ENCODE results near the gene SLC2A1.
"Not testable (repeated sequence)": the region's sequence is repeated elsewhere in the genome, so short reads cannot be mapped to it uniquely, and the experiment has no call there.

The SLC2A1 gene

GRCh38 chr1:42929434-42930177, 29.1 kb downstream of the SLC2A1 start:
- DNase-seq (ENCODE audit: low read depth in 2 of 2) = no peak

- DNase-seq (ENCODE audit: low read depth in 2 of 2) = no peak
These were observed 29.8 kb downstream of the SLC2A1 start for GRCh38 chr1:42928859-42929258.

- no peak for DNase-seq (ENCODE audit: low read depth in 2 of 2)
These were observed 30.7 kb downstream of the SLC2A1 start for GRCh38 chr1:42927920-42928505.

GRCh38 chr1:42927274-42927841, 31.3 kb downstream of the SLC2A1 start:
- DNase-seq (ENCODE audit: low read depth in 2 of 2) = no peak

- no peak for DNase-seq (ENCODE audit: low read depth in 2 of 2)
These were observed 31.8 kb downstream of the SLC2A1 start for GRCh38 chr1:42926879-42927242.

GRCh38 chr1:42926235-42926878, 32.3 kb downstream of the SLC2A1 start:
- DNase-seq (ENCODE audit: low read depth in 2 of 2) = no peak

- no peak for DNase-seq (ENCODE audit: low read depth in 2 of 2)
These were observed 33.6 kb downstream of the SLC2A1 start for GRCh38 chr1:42924851-42925760.

GRCh38 chr1:42924082-42924850, 34.4 kb downstream of the SLC2A1 start:
- peak; percentile 80 to 85 for DNase-seq (ENCODE audit: low read depth in 2 of 2)

- DNase-seq (ENCODE audit: low read depth in 2 of 2) = no peak
These were observed 35.1 kb downstream of the SLC2A1 start for GRCh38 chr1:42923367-42924081.

- no peak for DNase-seq (ENCODE audit: low read depth in 2 of 2)
These were observed 35.8 kb downstream of the SLC2A1 start for GRCh38 chr1:42922687-42923366.

GRCh38 chr1:42921769-42922168, 36.9 kb downstream of the SLC2A1 start:
- DNase-seq (ENCODE audit: low read depth in 2 of 2) = no peak

GRCh38 chr1:42919651-42920050, 39.0 kb downstream of the SLC2A1 start:
- not testable (repeated sequence) for DNase-seq (ENCODE audit: low read depth in 2 of 2)

- DNase-seq (ENCODE audit: low read depth in 2 of 2) = no peak
These were observed 41.5 kb downstream of the SLC2A1 start for GRCh38 chr1:42917241-42917495.

GRCh38 chr1:42915456-42915855, 43.2 kb downstream of the SLC2A1 start:
- no peak for DNase-seq (ENCODE audit: low read depth in 2 of 2)

GRCh38 chr1:42914092-42914627, 44.5 kb downstream of the SLC2A1 start:
- no peak for DNase-seq (ENCODE audit: low read depth in 2 of 2)

- DNase-seq (ENCODE audit: low read depth in 2 of 2) = no peak
These were observed 45.1 kb downstream of the SLC2A1 start for GRCh38 chr1:42913426-42914091.

- DNase-seq (ENCODE audit: low read depth in 2 of 2) = no peak
These were observed 47.7 kb downstream of the SLC2A1 start for GRCh38 chr1:42910985-42911384.

GRCh38 chr1:42908046-42908445, 50.6 kb downstream of the SLC2A1 start:
- no peak for DNase-seq (ENCODE audit: low read depth in 2 of 2)

- no peak for DNase-seq (ENCODE audit: low read depth in 2 of 2)
These were observed 54.2 kb downstream of the SLC2A1 start for GRCh38 chr1:42904434-42904833.
